SJCRH30 (cell line): ENCODE results near the gene MUC3A. TPM values are rescaled to one million over a fixed set of nuclear protein-coding genes. Genes with fewer than 3 reads are reported as not detected.

Experiments used
- DNase-seq, 2 experiments: peaks; one replicate each; pipeline ENCODE4 v3.0.0-alpha.2; 2015 to 2020
- H3K27ac ChIP-seq: fragments of 250-450 bp; sonication (Bioruptor Pico); 2 replicates; pipeline ENCODE4 v1.5.1; 2020; ENCODE audit warnings: mild to moderate bottlenecking, moderate library complexity
- H3K27me3 ChIP-seq: fragments of 250-450 bp; sonication (Bioruptor Pico); 2 replicates; pipeline ENCODE4 v1.5.1; 2020; ENCODE audit warnings: mild to moderate bottlenecking, moderate library complexity
- H3K36me3 ChIP-seq: fragments of 250-450 bp; sonication (Bioruptor Pico); 2 replicates; pipeline ENCODE4 v1.5.1; 2020; ENCODE audit warnings: mild to moderate bottlenecking, moderate library complexity
- H3K4me1 ChIP-seq: fragments of 250-450 bp; sonication (Bioruptor Pico); 2 replicates; pipeline ENCODE4 v1.5.1; 2020; ENCODE audit warnings: mild to moderate bottlenecking, moderate library complexity
- H3K4me3 ChIP-seq: fragments of 250-450 bp; sonication (Bioruptor Pico); 2 replicates; pipeline ENCODE4 v1.5.1; 2020; ENCODE audit warnings: mild to moderate bottlenecking, moderate library complexity
- H3K9me3 ChIP-seq: fragments of 250-450 bp; sonication (Bioruptor Pico); replicated peaks from 2 replicates; pipeline ENCODE4 v1.5.1; 2020; ENCODE audit warnings: mild to moderate bottlenecking, moderate library complexity
- total RNA-seq: library from RNA; depleted of rRNA; stranded (reverse); fragments of >200 nt; shearing (Covaris generic); gene quantifications from 2 replicates; pipeline ENCODE4 v1.2.3, GENCODE V29; 2014

MUC3A gene
- total RNA-seq, 1 experiment from 2014 or later = 0.02 TPM

DNA sequence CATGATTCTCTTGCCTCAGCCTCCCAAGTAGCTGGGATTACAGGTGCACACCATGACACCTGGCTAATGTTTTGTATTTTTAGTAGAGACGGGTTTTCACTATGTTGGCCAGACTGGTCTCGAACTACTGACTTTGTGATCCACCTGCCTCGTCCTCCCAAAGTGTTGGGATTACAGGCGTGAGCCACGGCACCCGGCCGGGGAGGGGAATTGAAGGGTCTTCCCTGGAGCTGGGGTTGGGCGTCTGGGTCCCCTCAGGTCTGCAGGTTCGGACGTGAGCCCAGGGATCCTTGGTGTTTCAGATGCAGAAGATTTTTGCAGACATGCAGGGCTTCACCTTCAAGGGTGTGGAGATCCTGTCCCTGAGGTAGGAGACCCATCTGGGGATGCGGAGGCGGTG lies 14.1 kb downstream of the MUC3A start:
- peaks cover 20% of the 10 kb centered on the region for H3K27me3 ChIP-seq
- DNase-seq = no peak
- no peaks in the 10 kb centered on the region for H3K36me3 ChIP-seq
- no peaks in the 10 kb centered on the region for H3K4me1 ChIP-seq
- no peak overlapping the region for H3K27ac ChIP-seq
- no peaks in the 10 kb centered on the region for H3K9me3 ChIP-seq
- H3K4me3 ChIP-seq = no peak overlapping the region

DNA sequence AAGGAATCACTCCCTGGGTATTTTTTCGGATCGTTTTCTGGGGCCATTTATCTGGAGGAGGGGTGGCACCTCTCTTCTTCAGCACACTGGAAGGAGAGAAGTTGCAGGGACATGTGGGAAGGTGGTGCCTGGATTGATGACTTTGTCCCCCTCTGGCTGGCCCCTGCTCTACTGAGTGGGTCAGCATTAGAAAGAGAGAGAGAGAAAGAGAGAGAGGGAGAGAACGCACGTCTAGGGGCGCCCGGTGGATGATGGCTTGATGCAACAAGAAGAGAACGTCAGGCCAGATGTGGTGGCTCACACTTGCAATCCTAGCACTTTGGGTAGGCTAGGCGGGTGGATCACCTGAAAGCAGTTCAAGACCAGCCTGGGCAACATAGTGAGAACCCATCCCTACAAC lies 14.5 kb downstream of the MUC3A start:
- H3K4me3 ChIP-seq = no peak overlapping the region
- H3K27me3 ChIP-seq = peaks cover 20% of the 10 kb centered on the region
- H3K36me3 ChIP-seq = no peaks in the 10 kb centered on the region
- no peak overlapping the region for H3K27ac ChIP-seq
- H3K9me3 ChIP-seq = no peaks in the 10 kb centered on the region
- no peaks in the 10 kb centered on the region for H3K4me1 ChIP-seq
- DNase-seq = no peak

DNA sequence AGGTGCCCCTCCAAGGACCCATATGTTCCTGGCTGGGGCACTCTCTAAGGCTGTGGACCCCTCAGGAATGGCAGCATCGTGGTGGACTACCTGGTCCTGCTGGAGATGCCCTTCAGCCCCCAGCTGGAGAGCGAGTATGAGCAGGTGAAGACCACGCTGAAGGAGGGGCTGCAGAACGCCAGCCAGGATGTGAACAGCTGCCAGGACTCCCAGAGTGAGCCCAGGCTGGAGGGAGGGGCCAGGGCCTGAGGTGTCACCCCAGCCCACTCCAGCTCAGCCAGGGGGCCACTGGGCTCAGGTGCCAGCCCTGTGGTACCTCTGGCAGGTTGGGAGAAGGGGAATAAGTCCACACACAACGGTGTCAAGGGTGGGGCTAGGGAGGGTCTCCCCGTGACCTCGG lies 15.3 kb downstream of the MUC3A start:
- Histone ChIP-seq H3K4me1 (no peaks in the 10 kb centered on the region), H3K27ac (no peak overlapping the region), H3K9me3 (no peaks in the 10 kb centered on the region), H3K27me3 (peaks cover 25% of the 10 kb centered on the region), H3K4me3 (no peak overlapping the region), H3K36me3 (no peaks in the 10 kb centered on the region)
- no peak for DNase-seq

DNA sequence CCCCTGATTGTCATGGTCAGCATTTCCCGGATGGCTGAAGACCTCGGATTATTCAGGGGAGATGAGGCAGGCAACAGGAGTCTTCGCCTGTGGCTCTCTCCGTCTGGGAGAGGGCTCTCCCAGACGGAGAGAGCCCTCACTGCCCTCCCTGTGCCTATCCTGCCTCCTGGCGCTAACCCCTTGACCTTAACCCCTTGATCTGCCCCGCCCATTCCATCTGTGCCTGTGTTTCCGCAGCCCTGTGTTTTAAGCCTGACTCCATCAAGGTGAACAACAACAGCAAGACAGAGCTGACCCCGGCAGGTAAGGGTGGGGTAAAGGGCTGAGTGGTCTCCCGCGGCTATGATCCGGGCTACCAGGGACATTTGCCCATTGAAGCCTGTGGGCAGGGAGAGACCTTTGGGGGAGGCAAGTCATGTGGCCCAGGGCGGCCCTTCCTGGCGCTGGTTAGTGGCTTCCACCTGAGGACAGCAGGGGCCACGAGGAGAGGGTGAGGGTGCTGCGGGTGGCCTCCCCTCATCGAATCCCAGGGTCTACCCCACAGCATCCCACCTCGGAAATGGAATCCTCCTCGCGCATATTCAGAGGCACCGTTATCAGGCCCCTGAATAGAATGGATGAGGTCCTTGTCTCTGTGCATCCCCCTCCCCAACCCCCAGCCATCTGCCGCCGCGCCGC lies 15.8 kb downstream of the MUC3A start:
- H3K36me3 ChIP-seq = no peaks in the 10 kb centered on the region
- H3K9me3 ChIP-seq = no peaks in the 10 kb centered on the region
- H3K27ac ChIP-seq = no peak overlapping the region
- H3K27me3 ChIP-seq = peaks cover 27% of the 10 kb centered on the region
- H3K4me3 ChIP-seq = no peak overlapping the region
- no peaks in the 10 kb centered on the region for H3K4me1 ChIP-seq
- DNase-seq = no peak

DNA sequence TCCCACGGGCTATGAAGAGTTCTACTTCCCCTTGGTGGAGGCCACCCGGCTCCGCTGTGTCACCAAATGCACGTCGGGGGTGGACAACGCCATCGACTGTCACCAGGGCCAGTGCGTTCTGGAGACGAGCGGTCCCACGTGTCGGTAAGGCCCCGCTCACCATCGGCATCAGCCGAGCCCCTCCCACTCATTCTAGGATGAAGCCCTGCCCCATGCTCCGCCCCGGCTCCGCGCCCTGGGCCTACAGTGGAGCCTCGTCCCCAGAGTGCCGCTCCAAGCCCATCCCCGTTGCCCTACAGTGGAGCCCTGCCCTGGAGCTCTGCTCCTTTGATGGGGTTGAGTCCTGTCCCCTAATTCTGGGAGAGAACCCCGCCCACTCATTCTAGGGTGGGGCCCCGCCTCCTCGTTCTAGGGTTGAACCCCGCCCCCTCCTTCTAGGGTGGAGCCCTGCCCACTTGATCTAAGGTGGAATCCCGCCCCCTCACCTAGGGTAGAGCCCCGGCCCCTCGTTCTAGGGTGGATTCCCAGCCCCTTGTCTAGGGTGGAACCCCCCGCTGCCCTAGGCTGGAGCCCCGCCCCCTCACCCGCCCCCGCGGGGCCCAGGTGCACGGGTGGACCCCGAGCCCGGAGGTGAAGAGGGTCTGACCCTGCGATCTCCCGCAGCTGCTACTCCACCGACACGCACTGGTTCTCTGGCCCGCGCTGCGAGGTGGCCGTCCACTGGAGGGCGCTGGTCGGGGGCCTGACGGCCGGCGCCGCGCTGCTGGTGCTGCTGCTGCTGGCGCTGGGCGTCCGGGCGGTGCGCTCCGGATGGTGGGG lies 16.6 kb downstream of the MUC3A start:
- no peaks in the 10 kb centered on the region for H3K4me1 ChIP-seq
- peak in 1 of 2 experiments; percentile 25 for DNase-seq
- H3K36me3 ChIP-seq = no peaks in the 10 kb centered on the region
- no peak overlapping the region for H3K4me3 ChIP-seq
- no peak overlapping the region for H3K27ac ChIP-seq
- peaks cover 23% of the 10 kb centered on the region for H3K27me3 ChIP-seq
- H3K9me3 ChIP-seq = no peaks in the 10 kb centered on the region

DNA sequence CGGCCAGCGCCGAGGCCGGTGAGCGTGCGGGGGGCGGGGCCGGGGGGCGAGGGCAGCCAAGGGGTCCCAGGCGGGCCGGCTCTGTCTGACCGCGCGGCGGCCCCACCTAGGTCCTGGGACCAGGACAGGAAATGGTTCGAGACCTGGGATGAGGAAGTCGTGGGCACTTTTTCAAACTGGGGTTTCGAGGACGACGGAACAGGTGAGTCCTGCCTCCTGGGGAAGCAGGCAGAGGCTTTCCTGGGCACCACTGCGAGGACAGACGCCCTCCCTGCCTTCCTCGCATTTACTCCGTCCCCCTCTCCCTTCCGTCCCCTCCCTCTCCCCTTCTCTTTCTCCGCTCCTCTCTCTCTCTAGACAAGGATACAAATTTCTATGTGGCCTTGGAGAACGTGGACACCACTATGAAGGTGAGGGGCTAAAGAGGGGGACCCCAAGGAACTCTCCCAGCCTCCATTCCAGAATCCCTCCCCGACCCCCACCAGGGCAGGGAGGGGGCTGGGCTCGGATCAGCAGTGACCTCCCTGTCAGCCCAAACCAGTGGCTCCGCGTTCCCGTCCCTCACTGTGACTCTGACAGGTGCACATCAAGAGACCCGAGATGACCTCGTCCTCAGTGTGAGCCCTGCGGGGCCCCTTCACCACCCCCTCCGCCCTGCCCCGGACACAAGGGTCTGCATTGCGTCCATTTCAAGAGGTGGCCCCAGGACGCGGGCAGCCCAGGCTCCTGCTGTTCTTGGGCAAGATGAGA lies 17.4 kb downstream of the MUC3A start:
- no peaks in the 10 kb centered on the region for H3K36me3 ChIP-seq
- H3K4me3 ChIP-seq = no peak overlapping the region
- H3K27me3 ChIP-seq = peaks cover 22% of the 10 kb centered on the region
- H3K9me3 ChIP-seq = no peaks in the 10 kb centered on the region
- no peak overlapping the region for H3K27ac ChIP-seq
- no peaks in the 10 kb centered on the region for H3K4me1 ChIP-seq
- DNase-seq = no peak

DNA sequence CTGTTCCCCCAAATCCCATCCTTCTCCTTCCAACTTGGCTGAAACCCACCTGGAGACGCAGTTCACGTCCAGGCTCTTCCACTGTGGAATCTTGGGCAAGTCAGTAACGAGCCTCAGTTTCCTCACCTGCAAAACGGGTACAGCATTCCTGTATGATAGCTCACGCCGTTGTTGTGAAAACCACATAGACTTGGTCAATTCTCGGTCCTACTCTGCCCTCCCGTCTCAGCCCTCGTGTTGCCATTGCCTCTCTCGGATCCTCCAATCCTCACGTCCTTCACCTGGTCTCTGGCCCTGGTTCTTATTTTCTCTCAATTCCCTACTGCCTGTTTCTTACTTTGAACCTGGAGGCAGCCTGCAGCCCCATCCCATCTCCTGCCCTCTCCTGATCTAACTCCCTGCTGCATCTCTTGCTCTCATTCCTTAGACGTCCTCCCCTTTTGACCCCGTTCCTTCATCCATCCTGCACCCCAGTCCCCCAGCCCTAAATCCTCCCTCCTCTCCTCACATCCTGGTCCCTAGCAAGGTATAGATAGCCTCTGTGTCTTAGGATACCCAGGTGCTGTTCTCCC lies 18.0 kb downstream of the MUC3A start:
- H3K4me1 ChIP-seq = no peaks in the 10 kb centered on the region
- no peaks in the 10 kb centered on the region for H3K36me3 ChIP-seq
- DNase-seq = no peak
- H3K27me3 ChIP-seq = peaks cover 22% of the 10 kb centered on the region
- H3K4me3 ChIP-seq = no peak overlapping the region
- no peak overlapping the region for H3K27ac ChIP-seq
- H3K9me3 ChIP-seq = no peaks in the 10 kb centered on the region

DNA sequence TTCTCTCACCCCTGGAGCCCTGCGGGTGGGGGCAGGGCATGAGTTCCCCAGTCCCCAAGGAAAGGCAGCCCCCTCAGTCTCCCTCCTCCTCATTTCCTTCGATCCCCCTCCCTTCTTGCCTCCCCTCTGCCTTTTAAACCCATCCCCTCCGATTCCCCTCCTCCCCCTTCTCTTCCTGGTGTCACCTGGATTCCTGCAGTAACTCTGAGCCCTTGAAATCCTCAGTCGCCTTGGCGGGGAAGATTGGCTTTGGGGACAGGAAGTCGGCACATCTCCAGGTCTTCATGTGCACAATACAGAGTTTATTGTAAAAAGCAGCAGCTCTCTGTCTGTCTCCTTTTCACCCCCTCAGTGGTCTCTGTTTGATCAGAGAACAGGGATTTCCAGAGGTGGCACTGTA lies 18.7 kb downstream of the MUC3A start:
- H3K36me3 ChIP-seq = no peaks in the 10 kb centered on the region
- H3K4me1 ChIP-seq = no peaks in the 10 kb centered on the region
- H3K4me3 ChIP-seq = no peak overlapping the region
- DNase-seq = no peak
- H3K9me3 ChIP-seq = no peaks in the 10 kb centered on the region
- no peak overlapping the region for H3K27ac ChIP-seq
- H3K27me3 ChIP-seq = peaks cover 18% of the 10 kb centered on the region

DNA sequence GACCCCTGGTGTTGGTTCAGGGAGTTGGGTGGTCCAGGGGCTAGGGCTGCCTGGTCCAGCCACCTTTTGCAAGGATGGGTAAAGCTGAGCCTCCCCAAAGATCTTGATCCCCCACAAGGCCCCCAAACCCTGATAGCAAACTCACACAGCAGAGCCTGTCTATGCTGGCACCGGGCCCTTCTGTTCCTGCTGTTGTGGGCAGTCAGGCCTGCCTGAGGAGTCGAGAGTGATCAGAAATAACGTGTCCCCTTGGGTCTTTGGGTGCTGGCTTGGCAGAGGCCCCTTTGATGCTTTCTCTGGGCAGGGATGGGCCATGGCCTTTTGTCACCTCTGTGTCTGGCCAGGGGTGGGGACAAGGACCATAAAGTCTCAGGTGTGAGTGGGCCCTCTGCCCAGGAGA lies 19.3 kb downstream of the MUC3A start:
- no peaks in the 10 kb centered on the region for H3K4me1 ChIP-seq
- H3K4me3 ChIP-seq = no peak overlapping the region
- no peaks in the 10 kb centered on the region for H3K9me3 ChIP-seq
- H3K27me3 ChIP-seq = peaks cover 18% of the 10 kb centered on the region
- no peak overlapping the region for H3K27ac ChIP-seq
- H3K36me3 ChIP-seq = no peaks in the 10 kb centered on the region
- DNase-seq = no peak

DNA sequence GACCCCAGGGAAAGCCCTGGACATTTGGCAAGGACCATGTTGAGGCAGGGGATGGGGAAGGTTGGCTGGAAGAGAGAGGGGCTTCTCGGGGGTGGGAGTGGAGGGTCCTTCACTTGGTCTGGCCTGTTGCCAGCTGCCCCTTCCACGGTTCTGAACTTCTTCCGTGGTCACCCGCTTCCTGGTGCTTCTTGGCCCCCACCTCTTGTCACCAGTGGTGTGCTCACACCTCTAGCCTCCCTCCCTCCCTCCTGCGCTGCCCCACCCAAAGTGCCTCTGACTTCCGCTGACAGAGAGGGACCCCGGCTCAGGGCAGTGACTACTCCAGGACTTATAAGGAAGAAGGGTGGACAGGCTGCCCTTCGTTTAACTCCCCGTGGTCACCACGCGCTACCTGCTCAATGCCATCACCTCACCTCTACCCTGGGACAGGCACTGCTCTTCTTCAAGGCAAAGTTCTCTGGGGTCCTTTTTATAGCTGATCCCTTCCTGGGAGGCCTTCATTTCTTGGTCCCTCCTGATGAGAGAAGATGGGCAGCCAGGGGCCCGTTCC lies 19.8 kb downstream of the MUC3A start, which contains the start of gene MUC12:
TSS of gene MUC12 (plus strand) at position 500 of the 550 bp plus-strand sequence. CDS start 58 bp downstream, outside the sequence.
- no peaks in the 10 kb centered on the region for H3K4me1 ChIP-seq
- H3K4me3 ChIP-seq = no peak within 1 kb of the TSS
- no peak for DNase-seq
- H3K27ac ChIP-seq = no peak within 1 kb of the TSS
- H3K36me3 ChIP-seq = no peaks in the 10 kb centered on the region
- H3K9me3 ChIP-seq = peaks cover 2% of the 10 kb centered on the region
- peaks cover 18% of the 10 kb centered on the region for H3K27me3 ChIP-seq

DNA sequence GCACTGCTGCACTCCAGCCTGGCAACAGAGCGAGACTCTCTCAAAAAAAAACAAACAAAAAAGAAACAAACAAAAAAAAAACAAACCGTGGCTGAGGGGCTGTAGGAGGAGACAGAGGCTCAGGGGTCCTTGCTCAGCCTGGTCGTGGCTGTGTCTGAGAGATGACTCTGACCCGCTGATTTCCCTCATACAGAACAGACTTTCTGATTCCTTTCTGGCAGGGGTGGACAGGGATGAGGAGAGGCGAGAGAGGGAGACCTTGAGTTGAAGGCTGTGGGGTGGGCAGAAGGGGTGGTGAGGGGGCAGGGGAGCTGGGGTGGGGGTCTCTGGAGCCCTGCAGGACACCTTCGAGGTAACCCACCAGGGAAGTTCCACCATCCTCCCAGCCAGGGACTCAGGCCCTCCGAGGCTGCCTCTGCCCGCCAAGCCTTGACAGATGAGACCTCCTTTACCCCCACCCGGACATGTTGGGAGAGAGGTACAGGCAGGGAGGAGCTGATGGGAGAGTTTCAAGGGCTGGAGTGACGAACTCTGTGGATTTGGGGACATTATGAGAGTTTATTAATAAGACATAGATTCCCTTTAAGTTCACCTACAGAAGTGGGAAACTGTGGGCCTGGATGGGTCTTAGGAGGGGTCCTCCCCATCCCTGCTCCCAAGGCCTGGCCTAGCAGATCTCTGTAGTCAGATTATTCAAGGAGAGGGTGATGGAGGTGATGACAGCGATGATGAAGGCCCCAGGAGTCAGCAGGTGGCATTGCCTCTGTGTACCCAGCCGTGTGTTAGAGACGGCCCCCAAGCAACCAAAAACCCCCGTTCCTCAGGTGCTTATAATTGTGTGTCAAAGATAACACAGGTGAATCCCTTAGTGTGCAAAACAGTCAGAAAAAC lies 22.0 kb downstream of the MUC3A start:
- Histone ChIP-seq H3K9me3 (peaks cover 9% of the 10 kb centered on the region), H3K27me3 (peaks cover 18% of the 10 kb centered on the region), H3K27ac (no peak overlapping the region), H3K4me1 (no peaks in the 10 kb centered on the region), H3K36me3 (no peaks in the 10 kb centered on the region), H3K4me3 (no peak overlapping the region)
- DNase-seq = no peak

DNA sequence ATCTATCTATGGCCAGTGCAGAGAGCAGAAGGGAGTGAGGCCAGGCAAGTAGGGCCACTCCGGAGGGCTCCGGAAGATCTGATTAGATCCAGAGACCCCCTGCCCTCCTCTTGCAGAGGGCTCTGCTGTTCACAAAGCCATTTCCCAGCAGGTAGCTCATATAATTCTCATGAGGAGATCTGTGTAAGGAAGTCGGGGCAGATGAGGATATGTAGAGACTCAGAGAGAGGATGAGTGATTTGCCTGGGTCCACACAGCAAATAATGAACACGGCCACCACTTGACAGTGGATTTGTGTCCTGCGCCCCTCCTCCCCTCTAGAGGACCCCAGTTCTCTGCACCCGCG lies 22.6 kb downstream of the MUC3A start:
- no peak overlapping the region for H3K4me3 ChIP-seq
- DNase-seq = no peak
- peaks cover 13% of the 10 kb centered on the region for H3K27me3 ChIP-seq
- peaks cover 9% of the 10 kb centered on the region for H3K9me3 ChIP-seq
- H3K36me3 ChIP-seq = no peaks in the 10 kb centered on the region
- no peak overlapping the region for H3K27ac ChIP-seq
- no peaks in the 10 kb centered on the region for H3K4me1 ChIP-seq

DNA sequence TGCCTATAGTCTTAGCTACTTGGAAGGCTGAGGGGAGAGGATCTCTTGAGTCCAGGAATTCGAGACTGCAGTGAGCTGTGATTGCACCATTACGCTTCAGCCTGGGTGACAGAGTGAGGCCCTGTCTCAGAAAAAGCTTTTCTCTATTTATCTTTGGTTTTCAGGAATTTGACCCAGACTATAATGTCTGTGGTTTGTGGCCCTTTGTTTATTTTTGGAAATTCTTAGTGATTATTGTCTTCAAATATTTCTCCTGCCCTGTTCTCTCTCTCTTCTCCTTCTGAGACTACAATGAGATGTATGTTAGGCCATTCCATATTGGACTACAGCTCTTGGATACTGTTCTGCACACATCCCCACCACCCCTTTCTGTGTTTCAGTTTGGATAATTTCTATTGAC lies 24.7 kb downstream of the MUC3A start:
- Histone ChIP-seq H3K27me3 (peaks cover 7% of the 10 kb centered on the region; the same call in 1 of the 2 replicates), H3K27ac (no peak overlapping the region), H3K4me3 (no peak overlapping the region), H3K9me3 (peaks cover 9% of the 10 kb centered on the region), H3K4me1 (no peaks in the 10 kb centered on the region), H3K36me3 (no peaks in the 10 kb centered on the region)
- DNase-seq = no peak

DNA sequence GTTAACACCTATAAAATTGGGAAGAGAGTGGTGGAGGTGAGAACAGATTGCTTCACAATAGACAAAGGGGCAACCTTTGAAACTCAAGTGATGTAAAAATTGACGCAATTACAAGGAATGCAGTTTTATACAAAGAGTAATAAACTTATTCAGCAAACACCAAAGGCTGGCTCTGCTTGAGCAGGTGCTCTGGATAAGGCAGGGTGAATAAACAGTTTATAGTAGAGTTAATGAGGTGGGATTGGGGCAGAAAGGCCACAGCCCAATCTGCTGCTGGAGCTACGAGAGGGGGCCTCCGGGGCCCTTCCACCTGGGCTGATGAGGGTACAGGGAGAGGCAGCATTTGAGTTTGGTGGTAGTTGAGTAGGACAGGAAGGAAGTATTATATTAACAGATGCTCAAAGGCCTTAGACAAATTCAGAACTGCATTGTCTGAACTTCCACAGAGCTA lies 26.1 kb downstream of the MUC3A start:
- H3K9me3 ChIP-seq = peaks cover 9% of the 10 kb centered on the region
- no peaks in the 10 kb centered on the region for H3K27me3 ChIP-seq
- no peak for DNase-seq
- no peak overlapping the region for H3K27ac ChIP-seq
- H3K4me3 ChIP-seq = no peak overlapping the region
- no peaks in the 10 kb centered on the region for H3K36me3 ChIP-seq
- no peaks in the 10 kb centered on the region for H3K4me1 ChIP-seq
